ENCODE results near the gene ELF5. TPM values are rescaled to one million over a fixed set of nuclear protein-coding genes. Genes with fewer than 3 reads are reported as not detected.

Gene ELF5
- total and polyA plus RNA-seq, 2 of the 8 experiments (the other 6 are each of a cell fraction or from before 2014, with no cell fraction given): not detected

DNA sequence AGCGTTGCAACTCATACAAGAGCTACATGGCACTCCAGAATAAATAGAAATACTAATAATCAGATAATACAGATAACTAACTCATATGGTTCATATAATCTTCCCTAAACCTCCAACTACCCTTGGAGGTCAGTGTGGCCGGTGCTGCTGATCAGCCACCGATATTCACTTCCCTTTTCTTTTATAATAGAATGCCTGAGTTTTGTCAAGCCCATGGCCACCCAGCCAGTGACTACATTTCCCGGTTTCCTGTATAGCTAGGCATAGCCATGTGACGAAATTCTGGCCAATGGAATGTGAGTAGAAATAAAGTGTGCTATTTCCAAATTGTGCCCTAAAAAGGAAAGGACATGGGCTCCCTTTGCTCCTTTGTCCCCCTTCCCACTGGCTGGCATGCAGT is 80.8 kb downstream of the ELF5 start:
- H3K56ac ChIP-seq (replicated peaks; ENCODE audit: insufficient read length, low read depth, low read length): no peak overlapping the region
- FAIRE-seq (no peak), DNase-seq (ENCODE audit: low read depth in 1 of 2, low spot score in 2 of 2) (no peak)
- no peaks in the 10 kb centered on the region for H3K79me2 ChIP-seq (ENCODE audit: control insufficient read depth in 1 of 2, insufficient read depth in 2 of 2, low read length in 2 of 2)
- no peak overlapping the region for H3K9ac ChIP-seq (replicated peaks in 1 of 4; ENCODE audit: extremely low read depth in 1 of 4, low read depth in 3 of 4, low read length in 3 of 4)
- H4K5ac ChIP-seq (ENCODE audit: insufficient read length, low read depth, low read length): no peak overlapping the region
- no peak overlapping the region for H3K18ac ChIP-seq (ENCODE audit: extremely low read depth, low read length)
- H4K8ac ChIP-seq (ENCODE audit: extremely low read depth, insufficient read depth, low read length): no peak overlapping the region
- H3K4me3 ChIP-seq (ENCODE audit: extremely low read depth in 1 of 4, insufficient read depth in 2 of 4, low read depth in 3 of 4, low read length in 4 of 4): no peak overlapping the region
- no peak overlapping the region for H2AK5ac ChIP-seq (ENCODE audit: low read depth, low read length)
- H3K4me1 ChIP-seq (replicated peaks in 1 of 4; ENCODE audit: control insufficient read depth in 3 of 4, insufficient read depth in 4 of 4, low read length in 3 of 4): no peaks in the 10 kb centered on the region
- no peak overlapping the region for H3K27ac ChIP-seq (ENCODE audit: low read depth, low read length)
- no peak overlapping the region for H2BK20ac ChIP-seq (ENCODE audit: low read length)
- H3K4ac ChIP-seq (replicated peaks; ENCODE audit: insufficient read length, low read depth, low read length): no peak overlapping the region
- no peak overlapping the region for H2AFZ ChIP-seq (ENCODE audit: low read length)
- no peaks in the 10 kb centered on the region for H3K23me2 ChIP-seq (ENCODE audit: low read depth, low read length)
- H3K23ac ChIP-seq (ENCODE audit: insufficient read length): no peak overlapping the region
- WGBS, 2 experiments (ENCODE audit: extremely low coverage in 1 of 2, insufficient coverage in 1 of 2, insufficient read length in 1 of 2, insufficient replicate concordance in 2 of 2, low coverage in 1 of 2, low lambda C conversion rate in 2 of 2, missing lambda C conversion rate in 1 of 2): 87% methylated on average over 5 of the region's 5 CpGs; no CpG with 5 or more reads in 1 of the 2 experiments
- H2BK120ac ChIP-seq (replicated peaks; ENCODE audit: low read depth, low read length): no peak overlapping the region
- H3K14ac ChIP-seq (ENCODE audit: insufficient read length): no peak overlapping the region
- peaks cover 0 to 1% (median 0%) of the 10 kb centered on the region in 4 experiments; a peak in 1 of 7 replicates for H3K27me3 ChIP-seq (replicated peaks in 1 of 4; ENCODE audit: control insufficient read depth in 3 of 4, extremely low read depth in 1 of 4, insufficient read depth in 3 of 4, low read length in 3 of 4)
- H2BK12ac ChIP-seq (ENCODE audit: low read depth, low read length): no peak overlapping the region
- H2BK5ac ChIP-seq (ENCODE audit: low read depth, low read length): no peak overlapping the region
- H4K20me1 ChIP-seq (replicated peaks in 1 of 2; ENCODE audit: control insufficient read depth in 1 of 2, insufficient read depth in 2 of 2, low read length in 2 of 2): no peaks in the 10 kb centered on the region
- CTCF ChIA-PET (ENCODE audit: partially characterized antibody): interaction anchor here (1.6 to 4.2 kb wide), 3 partner anchors 16 to 60 kb away, joined by 5 to 29 read pairs (median 9); no protein-coding TSS in a partner anchor
- H4K91ac ChIP-seq (replicated peaks; ENCODE audit: insufficient read length, low read length): no peak overlapping the region
- H3K79me1 ChIP-seq (ENCODE audit: low read depth, low read length): no peaks in the 10 kb centered on the region
- H3K9me3 ChIP-seq (ENCODE audit: insufficient read depth in 2 of 2, low read depth in 1 of 2, low read length in 1 of 2): no peaks in the 10 kb centered on the region
- POLR2A ChIA-PET (ENCODE audit: partially characterized antibody): no interaction called here
- H3K4me2 ChIP-seq (ENCODE audit: insufficient read depth in 1 of 2, low read depth in 2 of 2, low read length in 2 of 2): no peak overlapping the region
- no peak overlapping the region for H2BK15ac ChIP-seq (ENCODE audit: low read length)
- no peaks in the 10 kb centered on the region for H3K36me3 ChIP-seq (ENCODE audit: control insufficient read depth in 2 of 4, insufficient read depth in 4 of 4, low read length in 3 of 4)
- TF ChIP-seq ASH2L (IDR thresholded peaks at IDR 0.05; ENCODE audit: low read length) (no peak), RNF2 (IDR thresholded peaks at IDR 0.05; ENCODE audit: borderline replicate concordance, low read depth, low read length, missing control alignments, poor library complexity, severe bottlenecking) (no peak), SP1 (IDR thresholded peaks at IDR 0.05; ENCODE audit: low read depth, low read length) (no peak), CBX5 (IDR thresholded peaks at IDR 0.05; ENCODE audit: low read depth, low read length) (no peak), RFX5 (IDR thresholded peaks at IDR 0.05; ENCODE audit: borderline replicate concordance, low read depth, low read length) (no peak), GABPA (IDR thresholded peaks at IDR 0.05; ENCODE audit: borderline replicate concordance, insufficient read depth, low read length) (no peak), ZNF274 (IDR thresholded peaks at IDR 0.05; ENCODE audit: borderline replicate concordance, extremely low read depth, low read length) (no peak), RAD21 (IDR thresholded peaks at IDR 0.05 in 1 of 2, conservative IDR thresholded peaks at IDR 0.05 in 1 of 2; ENCODE audit: low read depth in 2 of 2, low read length in 2 of 2) (no peak), POLR2A (IDR thresholded peaks at IDR 0.05; ENCODE audit: control extremely low read depth in 1 of 2, low read depth in 2 of 2, low read length in 2 of 2) (no peak)
- TF ChIP-seq, protein P1, sequence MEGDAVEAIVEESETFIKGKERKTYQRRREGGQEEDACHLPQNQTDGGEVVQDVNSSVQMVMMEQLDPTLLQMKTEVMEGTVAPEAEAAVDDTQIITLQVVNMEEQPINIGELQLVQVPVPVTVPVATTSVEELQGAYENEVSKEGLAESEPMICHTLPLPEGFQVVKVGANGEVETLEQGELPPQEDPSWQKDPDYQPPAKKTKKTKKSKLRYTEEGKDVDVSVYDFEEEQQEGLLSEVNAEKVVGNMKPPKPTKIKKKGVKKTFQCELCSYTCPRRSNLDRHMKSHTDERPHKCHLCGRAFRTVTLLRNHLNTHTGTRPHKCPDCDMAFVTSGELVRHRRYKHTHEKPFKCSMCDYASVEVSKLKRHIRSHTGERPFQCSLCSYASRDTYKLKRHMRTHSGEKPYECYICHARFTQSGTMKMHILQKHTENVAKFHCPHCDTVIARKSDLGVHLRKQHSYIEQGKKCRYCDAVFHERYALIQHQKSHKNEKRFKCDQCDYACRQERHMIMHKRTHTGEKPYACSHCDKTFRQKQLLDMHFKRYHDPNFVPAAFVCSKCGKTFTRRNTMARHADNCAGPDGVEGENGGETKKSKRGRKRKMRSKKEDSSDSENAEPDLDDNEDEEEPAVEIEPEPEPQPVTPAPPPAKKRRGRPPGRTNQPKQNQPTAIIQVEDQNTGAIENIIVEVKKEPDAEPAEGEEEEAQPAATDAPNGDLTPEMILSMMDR (IDR thresholded peaks at IDR 0.05; ENCODE audit: control extremely low read depth in 1 of 3, insufficient read depth in 1 of 3, low read depth in 1 of 3, low read length in 3 of 3): no peak
- TF ChIP-seq, protein P2, sequence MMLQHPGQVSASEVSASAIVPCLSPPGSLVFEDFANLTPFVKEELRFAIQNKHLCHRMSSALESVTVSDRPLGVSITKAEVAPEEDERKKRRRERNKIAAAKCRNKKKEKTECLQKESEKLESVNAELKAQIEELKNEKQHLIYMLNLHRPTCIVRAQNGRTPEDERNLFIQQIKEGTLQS (IDR thresholded peaks at IDR 0.05; ENCODE audit: insufficient read depth, low read depth, low read length): no peak

Measured in H1 (cell line).